ENCODE results near the gene RAB7A. TPM values are rescaled to one million over a fixed set of nuclear protein-coding genes. Genes with fewer than 3 reads are reported as not detected.
"Not testable (repeated sequence)": the region's sequence is repeated elsewhere in the genome, so short reads cannot be mapped to it uniquely, and the experiment has no call there.

RAB7A gene
- total RNA-seq, 1 donor from 2014 or later: 43.7 TPM

DNA sequence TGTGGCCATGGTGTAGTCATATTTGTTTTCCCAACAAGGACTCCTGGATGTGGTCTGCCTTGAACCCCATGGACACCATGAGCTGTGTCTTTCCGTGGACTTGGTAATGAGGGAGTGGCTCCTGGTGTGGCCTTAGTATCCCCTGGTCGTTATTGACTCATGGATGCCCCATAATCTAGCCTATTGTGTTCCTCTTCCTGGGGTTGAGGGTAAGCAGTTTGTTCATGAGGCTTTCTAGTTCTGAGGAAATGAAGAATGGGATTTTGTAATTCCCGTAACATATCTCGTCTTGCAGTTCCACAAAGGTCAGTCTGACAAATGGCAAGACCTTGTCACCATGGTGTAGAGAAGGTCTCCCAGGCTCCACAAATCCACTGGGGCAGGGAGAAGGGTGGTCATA lies 22.6 kb downstream of the RAB7A start:
- Histone ChIP-seq H3K4me3 (ENCODE audit: low read depth, low read length) (no peak overlapping the region), H3K36me3 (ENCODE audit: control insufficient read depth, insufficient read depth, low read length) (peaks cover 10% of the 10 kb centered on the region), H3K27me3 (ENCODE audit: control insufficient read depth, insufficient read depth, low read length) (no peaks in the 10 kb centered on the region)
- TF ChIP-seq CTCF (IDR thresholded peaks at IDR 0.05; ENCODE audit: insufficient read depth, low read length, severe bottlenecking): no peak
- DNase-seq (ENCODE audit: low read depth): no peak
- FAIRE-seq: no peak

GRCh38 chr3:128749035-128749434 lies 23.1 kb downstream of the RAB7A start:
- no peak for TF ChIP-seq CTCF (IDR thresholded peaks at IDR 0.05; ENCODE audit: insufficient read depth, low read length, severe bottlenecking)
- Histone ChIP-seq H3K27me3 (ENCODE audit: control insufficient read depth, insufficient read depth, low read length) (no peaks in the 10 kb centered on the region), H3K36me3 (ENCODE audit: control insufficient read depth, insufficient read depth, low read length) (peaks cover 10% of the 10 kb centered on the region), H3K4me3 (ENCODE audit: low read depth, low read length) (no peak overlapping the region)
- FAIRE-seq (no peak), DNase-seq (ENCODE audit: low read depth) (no peak)

DNA sequence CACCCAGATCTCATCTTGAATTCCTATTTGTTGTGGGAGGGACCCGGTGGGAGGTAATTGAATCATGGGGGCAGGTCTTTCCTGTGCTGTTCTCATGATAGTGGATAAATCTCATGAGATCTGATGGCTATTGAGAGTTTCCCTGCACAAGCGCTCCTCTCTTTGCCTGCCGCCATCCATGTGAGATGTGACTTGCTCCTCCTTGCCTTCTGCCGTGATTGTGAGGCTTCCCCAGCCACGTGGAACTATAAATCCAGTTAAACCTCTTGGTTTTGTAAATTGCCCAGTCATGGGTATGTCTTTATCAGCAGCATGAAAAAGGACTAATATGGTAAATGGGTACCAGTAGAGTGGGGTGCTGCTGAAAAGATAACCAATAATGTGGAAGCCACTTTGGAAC lies 23.6 kb downstream of the RAB7A start:
- not testable (repeated sequence) for H3K36me3 ChIP-seq (ENCODE audit: control insufficient read depth, insufficient read depth, low read length); H3K4me3 ChIP-seq (ENCODE audit: low read depth, low read length); H3K27me3 ChIP-seq (ENCODE audit: control insufficient read depth, insufficient read depth, low read length); DNase-seq (ENCODE audit: low read depth); FAIRE-seq

DNA sequence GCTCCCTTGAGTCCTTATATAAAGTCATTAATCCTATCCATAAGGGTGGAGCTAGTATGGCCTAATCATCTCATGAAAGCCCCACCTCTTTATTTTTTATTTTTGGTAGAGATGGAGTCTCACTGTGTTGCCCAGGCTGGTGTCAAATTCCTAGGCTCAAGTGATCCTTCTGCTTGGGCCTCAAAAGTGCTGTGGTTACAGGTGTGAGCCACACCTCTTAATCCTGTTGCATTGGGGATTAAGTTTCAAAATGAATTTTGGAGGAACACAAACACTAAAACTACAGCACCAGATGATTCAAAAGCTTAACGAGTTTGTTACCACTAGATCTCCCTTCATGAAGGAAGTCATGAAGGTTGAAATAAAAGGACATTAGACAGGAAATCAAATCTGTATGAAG lies 27.7 kb downstream of the RAB7A start:
- no peak for FAIRE-seq
- DNase-seq (ENCODE audit: low read depth): no peak
- TF ChIP-seq CTCF (IDR thresholded peaks at IDR 0.05; ENCODE audit: insufficient read depth, low read length, severe bottlenecking): no peak

GRCh38 chr3:128760042-128760441 lies 34.1 kb downstream of the RAB7A start:
- FAIRE-seq (no peak), DNase-seq (ENCODE audit: low read depth) (no peak)
- no peaks in the 10 kb centered on the region for H3K27me3 ChIP-seq (ENCODE audit: control insufficient read depth, insufficient read depth, low read length)
- no peak overlapping the region for H3K4me3 ChIP-seq (ENCODE audit: low read depth, low read length)
- peaks cover 1% of the 10 kb centered on the region for H3K36me3 ChIP-seq (ENCODE audit: control insufficient read depth, insufficient read depth, low read length)
- TF ChIP-seq CTCF (IDR thresholded peaks at IDR 0.05; ENCODE audit: insufficient read depth, low read length, severe bottlenecking): no peak

More for the DNA sequence above, 27.7 kb downstream of the RAB7A start:
- Histone ChIP-seq H3K4me3 (ENCODE audit: low read depth, low read length) (no peak overlapping the region), H3K36me3 (ENCODE audit: control insufficient read depth, insufficient read depth, low read length) (no peaks in the 10 kb centered on the region), H3K27me3 (ENCODE audit: control insufficient read depth, insufficient read depth, low read length) (no peaks in the 10 kb centered on the region)

DNA sequence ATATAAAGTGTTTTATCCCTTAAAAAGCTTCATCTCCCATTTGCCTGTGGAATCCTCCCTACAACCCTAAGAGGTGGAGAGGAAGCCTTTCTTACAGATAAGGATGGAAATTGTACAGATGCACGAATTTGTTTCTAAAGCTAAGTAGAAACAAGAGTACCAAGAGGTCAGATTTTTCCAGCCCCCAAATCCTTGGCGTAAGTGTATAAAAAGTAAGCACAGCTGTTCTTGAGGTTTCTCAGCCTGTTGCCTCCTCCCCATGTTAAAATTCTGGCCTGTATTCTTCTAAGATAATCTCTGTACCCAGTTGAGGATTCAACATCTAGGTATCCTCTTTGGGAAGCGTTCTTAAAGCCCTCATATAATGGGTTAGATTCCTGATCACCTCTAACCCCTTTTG lies 34.9 kb downstream of the RAB7A start:
- FAIRE-seq (no peak), DNase-seq (ENCODE audit: low read depth) (no peak)
- Histone ChIP-seq H3K36me3 (ENCODE audit: control insufficient read depth, insufficient read depth, low read length) (peaks cover 1% of the 10 kb centered on the region), H3K27me3 (ENCODE audit: control insufficient read depth, insufficient read depth, low read length) (no peaks in the 10 kb centered on the region), H3K4me3 (ENCODE audit: low read depth, low read length) (no peak overlapping the region)
- TF ChIP-seq CTCF (IDR thresholded peaks at IDR 0.05; ENCODE audit: insufficient read depth, low read length, severe bottlenecking): no peak

All from bronchial epithelial cell (primary cell).